SHP77 (cell line): ENCODE data around the gene MAPK8IP3.
A peak's percentile ranks its signal among the peaks of the same experiment; 100 is the strongest.

Experiments
- DNase-seq, 2 experiments: peaks; one replicate each; lab custom pipeline; 2025; lab: John Stamatoyannopoulos, UW

The MAPK8IP3 gene

GRCh38 chr16:1809281-1809801 is 103.3 kb downstream of the MAPK8IP3 start:
- DNase-seq: no peak

GRCh38 chr16:1810106-1810505 is 104.1 kb downstream of the MAPK8IP3 start:
- DNase-seq: no peak

- DNase-seq: no peak
Measured at GRCh38 chr16:1810536-1810935, 104.5 kb downstream of the MAPK8IP3 start.

GRCh38 chr16:1812732-1813163 is 106.8 kb downstream of the MAPK8IP3 start:
- DNase-seq: peak; percentile 64 to 68

- no peak for DNase-seq
Measured at GRCh38 chr16:1815461-1815860, 109.5 kb downstream of the MAPK8IP3 start.

GRCh38 chr16:1816396-1817275 is 110.6 kb downstream of the MAPK8IP3 start:
- DNase-seq: no peak

- no peak for DNase-seq
Measured at GRCh38 chr16:1817276-1817589, 111.2 kb downstream of the MAPK8IP3 start.

GRCh38 chr16:1817716-1818115 is 111.7 kb downstream of the MAPK8IP3 start:
- no peak for DNase-seq

- DNase-seq: no peak
Measured at GRCh38 chr16:1818204-1818872, 112.3 kb downstream of the MAPK8IP3 start.

GRCh38 chr16:1818873-1819525 is 113.0 kb downstream of the MAPK8IP3 start:
- no peak for DNase-seq

- DNase-seq: no peak
Measured at GRCh38 chr16:1819611-1820010, 113.6 kb downstream of the MAPK8IP3 start.
